Breast epithelium (tissue), 4 donors: ENCODE data around the gene BORCS8. TPM values are rescaled to one million over a fixed set of nuclear protein-coding genes. Genes with fewer than 3 reads are reported as not detected.
"Not testable (repeated sequence)": the region's sequence is repeated elsewhere in the genome, so short reads cannot be mapped to it uniquely, and the experiment has no call there.

ENCODE experiments used
- DNase-seq, 2 donors: peaks; one replicate each; pipeline ENCODE4 v3.0.0-alpha.2; 2019; ENCODE audit warnings: low spot score in 2 of 2
- H3K27ac ChIP-seq, 2 donors: fragments of 200-600 bp; sonication (generic) in 1 of 2; one replicate each; pipeline ENCODE4 v1.5.1; 2016 to 2019; ENCODE audit warnings: mild to moderate bottlenecking in 1 of 2
- H3K27me3 ChIP-seq, 2 donors: fragments of 200-600 bp; sonication (generic) in 1 of 2; one replicate each; pipeline versions ENCODE4 v1.5.1 to v1.6.0; 2017 to 2019; ENCODE audit warnings: control low read depth in 1 of 2, mild to moderate bottlenecking in 1 of 2
- H3K36me3 ChIP-seq: fragments of 200-600 bp; one replicate; pipeline ENCODE4 v1.5.1; 2019
- H3K4me1 ChIP-seq, 2 donors: fragments of 200-600 bp; sonication (generic); one replicate each; pipeline ENCODE4 v1.5.1; 2016 to 2019; ENCODE audit warnings: control low read depth in 1 of 2
- H3K4me3 ChIP-seq, 3 donors: fragments of 200-600 bp; sonication (generic); 1 replicate in 2 of 3; 2 replicates in 1 of 3; pipeline ENCODE4 v1.5.1; 2016 to 2019; ENCODE audit warnings: mild to moderate bottlenecking in 3 of 3, moderate library complexity in 2 of 3
- H3K9me3 ChIP-seq, 2 donors: fragments of 200-600 bp; sonication (generic) in 1 of 2; one replicate each; pipeline ENCODE4 v1.5.1; 2016 to 2019; ENCODE audit warnings: control low read depth in 1 of 2
- CTCF ChIP-seq, 3 donors: fragments of 450-650 bp; IDR thresholded peaks; one replicate each; pipeline ENCODE4 v1.5.1; 2016 to 2017; ENCODE audit warnings: antibody characterized with exemption in 3 of 3, mild to moderate bottlenecking in 3 of 3, moderate library complexity in 3 of 3
- POLR2A ChIP-seq: fragments of 450-650 bp; IDR thresholded peaks from one replicate; pipeline ENCODE4 v1.6.1; 2016; ENCODE audit warnings: antibody characterized with exemption, mild to moderate bottlenecking, moderate library complexity
- POLR2AphosphoS5 ChIP-seq, 3 donors: sonication (generic); formaldehyde crosslinking; IDR thresholded peaks; one replicate each; pipeline ENCODE4 v1.6.1; 2017; ENCODE audit warnings: antibody characterized with exemption in 3 of 3
- intact Hi-C: fragments of 100-400 bp; cut with DNase I; formaldehyde crosslinking; loops from one replicate; pipeline ENCODE4 v1.15.1; 2023; ENCODE audit warnings: low total_unique reads
- total RNA-seq, 3 donors: library from RNA; depleted of rRNA; stranded (reverse); fragments of >200 nt; gene quantifications; one replicate each; pipeline ENCODE4 v1.1.0, GENCODE V29; 2016

The BORCS8 gene
- total RNA-seq, 3 donors from 2014 or later = 15.2 to 18.0 (median 16.7) TPM

- Histone ChIP-seq H3K4me3 (no peak overlapping the region), H3K27me3 (no peaks in the 10 kb centered on the region), H3K36me3 (no peaks in the 10 kb centered on the region), H3K9me3 (no peaks in the 10 kb centered on the region), H3K4me1 (no peaks in the 10 kb centered on the region), H3K27ac (no peak overlapping the region)
- DNase-seq = no peak
- intact Hi-C loops = no loop called here
- TF ChIP-seq POLR2AphosphoS5 (IDR thresholded peaks at IDR 0.05) (no peak), CTCF (IDR thresholded peaks at IDR 0.05) (no peak), POLR2A (no peak)
Observed at GRCh38 chr19:19140476-19140875, 51.5 kb downstream of the BORCS8 start.

- Histone ChIP-seq H3K4me3 (no peak overlapping the region), H3K27ac (no peak overlapping the region), H3K27me3 (no peaks in the 10 kb centered on the region), H3K36me3 (no peaks in the 10 kb centered on the region), H3K9me3 (no peaks in the 10 kb centered on the region), H3K4me1 (no peaks in the 10 kb centered on the region)
- intact Hi-C loops = no loop called here
- DNase-seq = no peak
- no peak for TF ChIP-seq POLR2A
- TF ChIP-seq CTCF (IDR thresholded peaks at IDR 0.05) = no peak
- TF ChIP-seq POLR2AphosphoS5 (IDR thresholded peaks at IDR 0.05) = no peak
Observed at GRCh38 chr19:19139876-19140229, 52.1 kb downstream of the BORCS8 start.

- Histone ChIP-seq H3K4me3 (peak within 1 kb of the TSS; percentile 59 to 86 (median 83)), H3K27me3 (no peaks in the 10 kb centered on the region), H3K36me3 (no peaks in the 10 kb centered on the region), H3K27ac (peak within 1 kb of the TSS; percentile 27 to 80), H3K9me3 (no peaks in the 10 kb centered on the region), H3K4me1 (no peaks in the 10 kb centered on the region)
- intact Hi-C loops = no loop called here
- DNase-seq = peak; percentile 96 to 97
- TF ChIP-seq POLR2AphosphoS5 (IDR thresholded peaks at IDR 0.05) (peak in 2 of 3 donors; percentile 58 to 72), CTCF (IDR thresholded peaks at IDR 0.05) (no peak), POLR2A (no peak)
Observed at GRCh38 chr19:19138109-19138981, 53.6 kb downstream of the BORCS8 start, which contains the start of gene TMEM161A. Gene TMEM161A, minus strand, starts transcription at chr19:19138478. Its CDS starts 50 bp downstream, at chr19:19138428.

GRCh38 chr19:19137556-19138108 lies 54.3 kb downstream of the BORCS8 start:
- Histone ChIP-seq H3K27ac (peak overlapping the region in 1 of 2 donors; percentile 80), H3K27me3 (no peaks in the 10 kb centered on the region), H3K36me3 (no peaks in the 10 kb centered on the region), H3K4me1 (no peaks in the 10 kb centered on the region), H3K4me3 (peak overlapping the region; percentile 59 to 86 (median 83)), H3K9me3 (peaks cover 2 to 3% of the 10 kb centered on the region in 2 donors)
- intact Hi-C loops = loop anchor here (1.0 kb wide), 1 partner anchor 73 kb away; no protein-coding TSS in a partner anchor
- no peak for TF ChIP-seq CTCF (IDR thresholded peaks at IDR 0.05)
- DNase-seq = no peak

GRCh38 chr19:19135713-19136112 lies 56.2 kb downstream of the BORCS8 start:
- peaks cover 13 to 14% of the 10 kb centered on the region in 2 donors for H3K9me3 ChIP-seq
- H3K4me1 ChIP-seq, H3K27ac ChIP-seq, intact Hi-C loops, H3K27me3 ChIP-seq, H3K4me3 ChIP-seq, H3K36me3 ChIP-seq, DNase-seq: not testable (repeated sequence)
